WTC11 (cell line): Measurements from ENCODE around the gene CCBE1. TPM values are rescaled to one million over a fixed set of nuclear protein-coding genes. Genes with fewer than 3 reads are reported as not detected.

Source experiments
- ATAC-seq: fragments of 200-7000 bp; cut with Tn5 transposase; 2 replicates; pipeline ENCODE4 v1.10.0; 2021; ENCODE audit warnings: mild to moderate bottlenecking, moderate library complexity
- CTCF ChIA-PET: fragments of 300-600 bp; sonication (Branson Sonifier 250); formaldehyde crosslinking; loops from one replicate; lab custom pipeline; 2021; ENCODE audit warnings: antibody characterized with exemption; lab: Charles Lee
- POLR2A ChIA-PET: fragments of 350-600 bp; sonication (Branson Sonifier 250); formaldehyde crosslinking; loops from one replicate; lab custom pipeline; 2021; ENCODE audit warnings: antibody characterized with exemption; lab: Charles Lee
- DNase-seq: peaks from one replicate; pipeline ENCODE4 v3.0.0; 2021; ENCODE audit warnings: low spot score
- H3K27ac Mint-ChIP-seq: 2 replicates; pipeline ENCODE4 v1.8.0; 2021; ENCODE audit warnings: mixed read lengths
- H3K27me3 Mint-ChIP-seq: 2 replicates; pipeline ENCODE4 v1.8.0; 2021; ENCODE audit warnings: low read depth, mild to moderate bottlenecking, moderate library complexity, mixed read lengths
- H3K36me3 Mint-ChIP-seq: 2 replicates; pipeline ENCODE4 v1.8.0; 2021; ENCODE audit warnings: mixed read lengths
- H3K4me1 Mint-ChIP-seq: 2 replicates; pipeline ENCODE4 v1.8.0; 2022; ENCODE audit warnings: mixed read lengths
- H3K4me3 Mint-ChIP-seq: 2 replicates; pipeline ENCODE4 v1.8.0; 2021; ENCODE audit warnings: mild to moderate bottlenecking, moderate library complexity, mixed read lengths
- H3K9me3 Mint-ChIP-seq: 2 replicates; pipeline ENCODE4 v1.8.0; 2021; ENCODE audit warnings: mixed read lengths
- EMX1 ChIP-seq: fragments of 250-450 bp; sonication (Bioruptor Pico); IDR thresholded peaks from 2 replicates; pipeline ENCODE4 v1.8.0; 2021; ENCODE audit warnings: mild to moderate bottlenecking
- OVOL2 ChIP-seq: fragments of 250-450 bp; sonication (Bioruptor Pico); IDR thresholded peaks from 2 replicates; pipeline ENCODE4 v1.9.0; 2021; ENCODE audit warnings: mild to moderate bottlenecking, borderline replicate concordance
- SMAD3 ChIP-seq: sonication (generic); formaldehyde crosslinking; IDR thresholded peaks from 2 replicates; pipeline ENCODE4 v1.8.0; 2022; ENCODE audit warnings: missing genetic modification reagents, mild to moderate bottlenecking, borderline replicate concordance
- ZBTB21 ChIP-seq: sonication (generic); formaldehyde crosslinking; IDR thresholded peaks from 2 replicates; pipeline ENCODE4 v1.8.1; 2023; ENCODE audit warnings: mild to moderate bottlenecking, missing genetic modification reagents, borderline replicate concordance
- ZNF138 ChIP-seq: sonication (generic); formaldehyde crosslinking; conservative IDR thresholded peaks from 2 replicates; pipeline ENCODE4 v1.8.1; 2022; ENCODE audit warnings: mild to moderate bottlenecking, moderate library complexity, missing genetic modification reagents
- ZNF232 ChIP-seq: sonication (generic); formaldehyde crosslinking; IDR thresholded peaks from 2 replicates; pipeline ENCODE4 v1.8.0; 2022; ENCODE audit warnings: mild to moderate bottlenecking, missing genetic modification reagents
- total RNA-seq: library from RNA; stranded (reverse); gene quantifications from 3 replicates; pipeline ENCODE4 v1.2.3, GENCODE V29; 2021
- TF ChIP-seq, protein P1 (sequence below): sonication (generic); formaldehyde crosslinking; IDR thresholded peaks from 2 replicates; pipeline ENCODE4 v1.8.1; 2022; ENCODE audit warnings: mild to moderate bottlenecking, missing genetic modification reagents, moderate library complexity, borderline replicate concordance
- TF ChIP-seq, protein P2 (sequence below): fragments of 250-450 bp; sonication (Bioruptor Pico); conservative IDR thresholded peaks from 2 replicates; pipeline ENCODE4 v1.9.0; 2021; ENCODE audit warnings: mild to moderate bottlenecking
- TF ChIP-seq, protein P3 (sequence below): sonication (generic); formaldehyde crosslinking; IDR thresholded peaks from 2 replicates; pipeline ENCODE4 v1.8.1; 2022; ENCODE audit warnings: low read depth, mild to moderate bottlenecking, moderate library complexity, missing genetic modification reagents, borderline replicate concordance
- TF ChIP-seq, protein P4 (sequence below): fragments of 250-450 bp; sonication (Bioruptor Pico); IDR thresholded peaks from 2 replicates; pipeline ENCODE4 v1.8.0; 2021; ENCODE audit warnings: mild to moderate bottlenecking
- TF ChIP-seq, protein P5 (sequence below): sonication (generic); formaldehyde crosslinking; IDR thresholded peaks from 2 replicates; pipeline ENCODE4 v1.8.0; 2022; ENCODE audit warnings: missing genetic modification reagents
- TF ChIP-seq, protein P6 (sequence below): fragments of 250-450 bp; sonication (Bioruptor Pico); IDR thresholded peaks from 2 replicates; pipeline ENCODE4 v1.9.0; 2021; ENCODE audit warnings: mild to moderate bottlenecking

Gene CCBE1
- total RNA-seq, 1 experiment from 2014 or later: 9.7 TPM

DNA sequence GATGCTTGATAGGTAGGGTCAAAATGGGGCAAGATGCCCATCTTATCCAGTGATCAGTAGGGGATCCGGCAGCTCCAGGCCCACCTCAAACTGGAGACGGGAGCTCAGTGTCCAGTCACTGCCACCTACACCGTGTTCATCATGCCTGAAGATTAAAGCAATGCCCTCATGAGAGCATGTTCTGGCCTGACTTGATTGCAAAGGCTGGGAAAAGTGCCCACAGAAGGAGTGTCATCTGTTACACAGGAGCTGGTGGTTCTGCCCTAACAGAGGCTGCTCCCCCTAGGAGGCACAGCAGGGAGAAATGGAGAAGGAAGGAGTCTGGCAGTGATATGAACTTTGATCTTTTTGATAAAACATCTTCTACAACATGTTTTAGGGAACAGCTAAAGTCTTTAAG is 92.3 kb downstream of the CCBE1 start:
- no peak overlapping the region for H3K4me3 Mint-ChIP-seq
- CTCF ChIA-PET: no interaction called here

More for the DNA sequence above, 92.3 kb downstream of the CCBE1 start:
- H3K27me3 Mint-ChIP-seq: no peaks in the 10 kb centered on the region
- ATAC-seq (no peak), DNase-seq (no peak)
- TF ChIP-seq, protein P1, sequence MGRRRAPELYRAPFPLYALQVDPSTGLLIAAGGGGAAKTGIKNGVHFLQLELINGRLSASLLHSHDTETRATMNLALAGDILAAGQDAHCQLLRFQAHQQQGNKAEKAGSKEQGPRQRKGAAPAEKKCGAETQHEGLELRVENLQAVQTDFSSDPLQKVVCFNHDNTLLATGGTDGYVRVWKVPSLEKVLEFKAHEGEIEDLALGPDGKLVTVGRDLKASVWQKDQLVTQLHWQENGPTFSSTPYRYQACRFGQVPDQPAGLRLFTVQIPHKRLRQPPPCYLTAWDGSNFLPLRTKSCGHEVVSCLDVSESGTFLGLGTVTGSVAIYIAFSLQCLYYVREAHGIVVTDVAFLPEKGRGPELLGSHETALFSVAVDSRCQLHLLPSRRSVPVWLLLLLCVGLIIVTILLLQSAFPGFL (CRISPR knock-in tag): no peak
- TF ChIP-seq ZBTB21: no peak
- TF ChIP-seq SMAD3 (CRISPR knock-in tag): no peak
- TF ChIP-seq, protein P2, sequence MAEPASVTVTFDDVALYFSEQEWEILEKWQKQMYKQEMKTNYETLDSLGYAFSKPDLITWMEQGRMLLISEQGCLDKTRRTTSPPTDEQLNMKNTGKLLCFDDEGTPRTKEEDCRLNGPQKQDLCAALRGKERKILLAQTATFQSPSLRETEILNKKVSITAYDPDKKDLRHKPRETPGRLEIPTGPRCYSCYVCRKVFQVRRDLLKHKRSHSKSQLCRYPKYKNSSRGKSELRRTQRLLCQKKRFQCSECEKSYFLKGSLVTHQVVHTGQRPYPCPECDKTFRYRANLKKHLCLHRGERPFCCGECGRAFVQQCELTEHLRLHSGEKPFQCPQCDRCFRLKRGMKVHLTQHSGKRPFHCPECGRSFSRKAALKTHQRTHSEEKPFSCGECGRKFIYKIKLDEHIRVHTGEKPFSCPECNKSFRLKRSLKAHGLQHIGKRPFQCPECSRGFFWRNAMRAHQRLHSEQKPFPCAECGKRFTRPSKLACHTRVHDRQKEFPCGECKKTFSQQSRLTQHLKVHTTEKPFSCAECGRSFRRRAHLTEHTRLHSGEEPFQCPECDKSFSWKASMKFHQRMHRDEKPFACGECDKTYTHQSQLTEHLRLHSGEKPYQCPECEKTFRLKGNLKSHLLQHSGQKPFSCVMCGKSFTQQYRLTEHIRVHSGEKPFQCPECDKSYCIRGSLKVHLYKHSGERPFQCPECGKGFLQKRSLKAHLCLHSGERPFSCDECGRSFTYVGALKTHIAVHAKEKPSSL: no peak
- no peak for TF ChIP-seq EMX1 (CRISPR knock-in tag)
- no peak for TF ChIP-seq ZNF138 (CRISPR knock-in tag)
- TF ChIP-seq, protein P3, sequence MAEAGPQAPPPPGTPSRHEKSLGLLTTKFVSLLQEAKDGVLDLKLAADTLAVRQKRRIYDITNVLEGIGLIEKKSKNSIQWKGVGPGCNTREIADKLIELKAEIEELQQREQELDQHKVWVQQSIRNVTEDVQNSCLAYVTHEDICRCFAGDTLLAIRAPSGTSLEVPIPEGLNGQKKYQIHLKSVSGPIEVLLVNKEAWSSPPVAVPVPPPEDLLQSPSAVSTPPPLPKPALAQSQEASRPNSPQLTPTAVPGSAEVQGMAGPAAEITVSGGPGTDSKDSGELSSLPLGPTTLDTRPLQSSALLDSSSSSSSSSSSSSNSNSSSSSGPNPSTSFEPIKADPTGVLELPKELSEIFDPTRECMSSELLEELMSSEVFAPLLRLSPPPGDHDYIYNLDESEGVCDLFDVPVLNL (CRISPR knock-in tag): no peak
- TF ChIP-seq, protein P4, sequence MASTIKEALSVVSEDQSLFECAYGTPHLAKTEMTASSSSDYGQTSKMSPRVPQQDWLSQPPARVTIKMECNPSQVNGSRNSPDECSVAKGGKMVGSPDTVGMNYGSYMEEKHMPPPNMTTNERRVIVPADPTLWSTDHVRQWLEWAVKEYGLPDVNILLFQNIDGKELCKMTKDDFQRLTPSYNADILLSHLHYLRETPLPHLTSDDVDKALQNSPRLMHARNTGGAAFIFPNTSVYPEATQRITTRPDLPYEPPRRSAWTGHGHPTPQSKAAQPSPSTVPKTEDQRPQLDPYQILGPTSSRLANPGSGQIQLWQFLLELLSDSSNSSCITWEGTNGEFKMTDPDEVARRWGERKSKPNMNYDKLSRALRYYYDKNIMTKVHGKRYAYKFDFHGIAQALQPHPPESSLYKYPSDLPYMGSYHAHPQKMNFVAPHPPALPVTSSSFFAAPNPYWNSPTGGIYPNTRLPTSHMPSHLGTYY (CRISPR knock-in tag): no peak
- TF ChIP-seq OVOL2 (CRISPR knock-in tag): no peak
- TF ChIP-seq, protein P5, sequence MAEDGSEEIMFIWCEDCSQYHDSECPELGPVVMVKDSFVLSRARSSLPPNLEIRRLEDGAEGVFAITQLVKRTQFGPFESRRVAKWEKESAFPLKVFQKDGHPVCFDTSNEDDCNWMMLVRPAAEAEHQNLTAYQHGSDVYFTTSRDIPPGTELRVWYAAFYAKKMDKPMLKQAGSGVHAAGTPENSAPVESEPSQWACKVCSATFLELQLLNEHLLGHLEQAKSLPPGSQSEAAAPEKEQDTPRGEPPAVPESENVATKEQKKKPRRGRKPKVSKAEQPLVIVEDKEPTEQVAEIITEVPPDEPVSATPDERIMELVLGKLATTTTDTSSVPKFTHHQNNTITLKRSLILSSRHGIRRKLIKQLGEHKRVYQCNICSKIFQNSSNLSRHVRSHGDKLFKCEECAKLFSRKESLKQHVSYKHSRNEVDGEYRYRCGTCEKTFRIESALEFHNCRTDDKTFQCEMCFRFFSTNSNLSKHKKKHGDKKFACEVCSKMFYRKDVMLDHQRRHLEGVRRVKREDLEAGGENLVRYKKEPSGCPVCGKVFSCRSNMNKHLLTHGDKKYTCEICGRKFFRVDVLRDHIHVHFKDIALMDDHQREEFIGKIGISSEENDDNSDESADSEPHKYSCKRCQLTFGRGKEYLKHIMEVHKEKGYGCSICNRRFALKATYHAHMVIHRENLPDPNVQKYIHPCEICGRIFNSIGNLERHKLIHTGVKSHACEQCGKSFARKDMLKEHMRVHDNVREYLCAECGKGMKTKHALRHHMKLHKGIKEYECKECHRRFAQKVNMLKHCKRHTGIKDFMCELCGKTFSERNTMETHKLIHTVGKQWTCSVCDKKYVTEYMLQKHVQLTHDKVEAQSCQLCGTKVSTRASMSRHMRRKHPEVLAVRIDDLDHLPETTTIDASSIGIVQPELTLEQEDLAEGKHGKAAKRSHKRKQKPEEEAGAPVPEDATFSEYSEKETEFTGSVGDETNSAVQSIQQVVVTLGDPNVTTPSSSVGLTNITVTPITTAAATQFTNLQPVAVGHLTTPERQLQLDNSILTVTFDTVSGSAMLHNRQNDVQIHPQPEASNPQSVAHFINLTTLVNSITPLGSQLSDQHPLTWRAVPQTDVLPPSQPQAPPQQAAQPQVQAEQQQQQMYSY (CRISPR knock-in tag): no peak
- TF ChIP-seq, protein P6, sequence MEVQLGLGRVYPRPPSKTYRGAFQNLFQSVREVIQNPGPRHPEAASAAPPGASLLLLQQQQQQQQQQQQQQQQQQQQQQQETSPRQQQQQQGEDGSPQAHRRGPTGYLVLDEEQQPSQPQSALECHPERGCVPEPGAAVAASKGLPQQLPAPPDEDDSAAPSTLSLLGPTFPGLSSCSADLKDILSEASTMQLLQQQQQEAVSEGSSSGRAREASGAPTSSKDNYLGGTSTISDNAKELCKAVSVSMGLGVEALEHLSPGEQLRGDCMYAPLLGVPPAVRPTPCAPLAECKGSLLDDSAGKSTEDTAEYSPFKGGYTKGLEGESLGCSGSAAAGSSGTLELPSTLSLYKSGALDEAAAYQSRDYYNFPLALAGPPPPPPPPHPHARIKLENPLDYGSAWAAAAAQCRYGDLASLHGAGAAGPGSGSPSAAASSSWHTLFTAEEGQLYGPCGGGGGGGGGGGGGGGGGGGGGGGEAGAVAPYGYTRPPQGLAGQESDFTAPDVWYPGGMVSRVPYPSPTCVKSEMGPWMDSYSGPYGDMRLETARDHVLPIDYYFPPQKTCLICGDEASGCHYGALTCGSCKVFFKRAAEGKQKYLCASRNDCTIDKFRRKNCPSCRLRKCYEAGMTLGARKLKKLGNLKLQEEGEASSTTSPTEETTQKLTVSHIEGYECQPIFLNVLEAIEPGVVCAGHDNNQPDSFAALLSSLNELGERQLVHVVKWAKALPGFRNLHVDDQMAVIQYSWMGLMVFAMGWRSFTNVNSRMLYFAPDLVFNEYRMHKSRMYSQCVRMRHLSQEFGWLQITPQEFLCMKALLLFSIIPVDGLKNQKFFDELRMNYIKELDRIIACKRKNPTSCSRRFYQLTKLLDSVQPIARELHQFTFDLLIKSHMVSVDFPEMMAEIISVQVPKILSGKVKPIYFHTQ (CRISPR knock-in tag): no peak
- no peak for TF ChIP-seq ZNF232 (CRISPR knock-in tag)
- POLR2A ChIA-PET: interaction anchor here (0.6 kb wide), 1 partner anchor 885 kb away, joined by 8 read pairs; no protein-coding TSS in a partner anchor
- H3K4me1 Mint-ChIP-seq: no peaks in the 10 kb centered on the region
- H3K27ac Mint-ChIP-seq: no peak overlapping the region
- H3K9me3 Mint-ChIP-seq: peaks cover 6% of the 10 kb centered on the region; the same call in 1 of the 2 replicates
- no peaks in the 10 kb centered on the region for H3K36me3 Mint-ChIP-seq
